CD4-positive, alpha-beta T cell treated with Interferon alpha-2 for 1 hour (primary cell): ENCODE results near the gene ASB8.
"Not testable (repeated sequence)": the region's sequence is repeated elsewhere in the genome, so short reads cannot be mapped to it uniquely, and the experiment has no call there.

Source experiments
- DNase-seq, 2 donors: peaks; one replicate each; pipeline ENCODE4 v3.0.0-alpha.2; 2020 to 2022

ASB8 gene

GRCh38 chr12:48132826-48133225, 24.5 kb downstream of the ASB8 start:
- DNase-seq = no peak

DNA sequence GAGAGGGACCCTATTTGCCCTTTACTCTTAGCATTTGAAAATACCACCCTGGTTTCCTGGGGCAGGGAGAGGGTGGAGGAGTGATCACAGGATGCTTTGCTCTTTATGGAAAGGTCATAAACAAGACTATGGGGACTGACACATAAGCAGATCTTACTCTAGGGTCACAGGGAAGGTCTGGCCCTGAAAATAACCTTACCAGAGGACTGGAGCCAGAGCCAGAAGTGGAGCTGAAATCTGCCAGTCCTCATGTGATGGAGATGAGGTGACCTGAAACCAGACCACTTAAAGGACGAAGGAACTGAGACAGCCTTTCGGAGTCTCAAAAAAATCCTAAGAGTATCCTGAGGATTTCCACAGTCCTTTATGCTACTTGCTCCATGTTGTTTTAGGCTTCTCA, 25.8 kb downstream of the ASB8 start:
- no peak for DNase-seq

DNA sequence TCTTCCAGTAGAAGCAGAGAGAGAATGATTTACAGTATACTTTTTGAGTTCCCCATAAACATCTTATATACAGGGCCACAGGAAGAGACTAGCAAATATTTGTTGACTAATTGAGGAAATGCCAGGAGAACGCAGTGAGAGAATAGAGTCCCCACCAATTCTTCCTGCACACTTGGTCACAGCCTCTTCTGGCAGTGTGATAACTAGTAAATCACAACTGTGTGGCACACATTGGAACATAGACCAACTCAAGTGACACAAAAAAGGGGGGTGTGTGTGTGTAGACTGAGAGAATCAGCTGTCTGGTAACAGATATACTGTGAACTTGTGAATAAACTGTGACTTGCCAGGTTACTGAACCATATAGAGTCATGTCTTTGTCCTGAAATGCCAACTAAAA, 27.9 kb downstream of the ASB8 start:
- no peak for DNase-seq

DNA sequence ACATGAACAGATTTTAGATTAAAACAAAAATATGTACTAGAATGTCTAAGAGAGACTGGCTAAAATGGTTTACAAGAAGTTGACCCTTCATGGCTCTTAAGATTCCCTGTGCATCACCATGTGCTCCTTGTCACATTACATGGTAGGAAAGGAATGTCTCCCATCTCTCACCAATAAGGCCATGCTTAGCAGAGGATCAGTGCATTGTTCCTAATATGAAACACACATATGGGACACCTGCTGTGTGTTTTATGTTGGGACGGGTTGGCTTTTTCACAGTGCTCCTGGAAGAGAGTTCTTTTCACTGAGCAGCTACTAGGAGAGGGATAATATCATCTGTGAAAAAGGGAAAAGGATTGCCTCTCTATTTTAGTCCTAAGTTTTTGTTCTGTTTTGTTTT, 28.5 kb downstream of the ASB8 start:
- no peak for DNase-seq

DNA sequence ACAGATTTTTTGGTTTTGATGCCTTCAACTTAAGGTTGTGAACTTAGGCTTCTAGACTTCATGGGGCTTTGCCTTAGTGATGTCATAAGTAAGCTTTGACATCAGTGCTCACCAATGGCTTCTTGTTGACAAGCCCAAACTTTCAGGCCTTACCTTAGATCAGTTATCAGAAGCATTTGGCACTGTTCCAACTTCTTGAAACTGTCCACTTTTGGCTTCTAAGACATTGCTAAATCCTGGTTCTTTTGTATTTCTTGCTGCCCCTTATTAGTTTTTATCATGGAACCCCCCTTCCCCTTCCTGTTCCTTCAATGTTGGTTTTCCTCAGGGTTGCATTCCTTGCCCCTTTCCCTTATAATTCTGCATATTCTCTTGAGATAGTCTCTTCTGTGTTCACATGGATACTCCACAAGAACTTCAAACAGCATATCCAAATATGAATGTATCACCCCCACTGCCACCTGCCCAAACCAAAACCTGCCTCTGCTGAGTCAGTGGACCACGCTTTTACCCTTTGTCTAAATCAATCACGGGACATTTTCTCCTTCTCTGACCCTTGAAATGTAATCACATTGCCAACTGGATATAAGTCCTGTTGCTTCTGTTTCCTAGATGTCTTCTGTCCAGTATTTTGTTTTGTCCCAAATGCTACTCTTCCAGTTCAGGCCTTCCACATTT, 30.2 kb downstream of the ASB8 start:
- no peak for DNase-seq

DNA sequence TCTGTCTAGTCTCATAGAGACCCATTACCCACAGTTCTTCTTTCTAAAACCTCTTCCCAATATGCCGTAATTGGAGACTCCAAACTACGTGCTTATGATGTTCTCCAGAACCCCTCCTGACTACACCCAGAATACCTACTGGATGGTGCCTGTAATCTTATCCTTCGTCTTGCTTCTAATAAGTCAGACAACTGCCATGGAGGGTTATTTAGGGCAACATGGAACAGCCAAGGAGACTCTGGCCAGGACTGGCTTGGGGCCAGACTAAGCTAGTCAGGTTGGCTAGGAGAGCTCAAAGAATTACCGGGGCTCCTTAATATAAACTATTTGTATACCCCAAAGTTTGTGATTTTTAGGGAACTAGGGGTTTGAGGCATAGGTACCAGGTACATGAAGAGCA, 31.3 kb downstream of the ASB8 start:
- DNase-seq = no peak

DNA sequence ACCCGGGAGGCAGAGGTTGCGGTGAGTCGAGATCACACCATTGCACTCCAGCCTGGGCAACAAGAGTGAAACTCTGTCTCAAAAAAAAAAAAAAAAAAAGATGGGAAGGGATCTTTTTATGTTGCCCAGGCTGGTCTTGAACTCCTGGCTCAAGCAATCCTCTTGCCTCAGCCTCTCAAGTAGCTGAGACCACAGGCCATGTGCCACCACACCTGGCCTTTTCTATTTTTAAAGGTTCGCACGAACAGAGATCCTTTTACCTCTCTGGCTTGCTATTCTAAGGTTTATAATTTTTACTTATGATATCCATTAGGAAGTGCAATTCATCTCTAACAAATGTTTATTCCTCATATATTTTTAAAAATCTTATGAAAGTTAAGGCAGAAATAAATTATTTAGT, 31.8 kb downstream of the ASB8 start:
- DNase-seq = not testable (repeated sequence)

- no peak for DNase-seq
These were observed 34.1 kb downstream of the ASB8 start for GRCh38 chr12:48123169-48123568.

- DNase-seq = no peak
These were observed 35.1 kb downstream of the ASB8 start for GRCh38 chr12:48122065-48122834.

- DNase-seq = no peak
These were observed 35.8 kb downstream of the ASB8 start for GRCh38 chr12:48121522-48121921.

GRCh38 chr12:48119834-48120195, 37.5 kb downstream of the ASB8 start:
- no peak for DNase-seq

- peak; percentile 74 to 77 for DNase-seq
These were observed 38.1 kb downstream of the ASB8 start, which contains the start of gene PFKM for GRCh38 chr12:48119078-48119833. TSS of gene PFKM (plus strand) at chr12:48119364. CDS start at chr12:48122775, 3,411 bp downstream.

GRCh38 chr12:48118284-48118871, 38.9 kb downstream of the ASB8 start:
- DNase-seq = no peak

- DNase-seq = no peak
These were observed 41.4 kb downstream of the ASB8 start for GRCh38 chr12:48115957-48116356.

DNA sequence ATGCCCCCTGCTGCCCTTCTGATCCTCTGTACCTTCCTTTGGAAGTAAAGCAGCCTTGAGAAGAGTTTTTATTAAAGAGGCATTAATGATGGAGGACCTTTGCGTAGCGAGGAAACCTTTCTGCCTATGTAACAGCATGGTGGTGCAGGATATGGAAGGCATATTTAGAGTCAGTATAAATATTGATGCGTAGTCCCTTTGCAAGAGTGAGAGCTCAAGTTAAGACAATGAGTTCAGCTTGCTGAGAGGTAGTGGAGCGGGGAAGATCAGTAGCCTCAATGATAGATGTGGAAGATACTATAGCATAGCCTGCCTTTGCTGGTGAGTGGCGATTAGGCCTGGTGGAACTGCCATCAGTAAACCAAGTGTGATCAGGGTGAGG, 46.0 kb downstream of the ASB8 start:
- not testable (repeated sequence) for DNase-seq

GRCh38 chr12:48110691-48111311, 46.5 kb downstream of the ASB8 start:
- DNase-seq = no peak

GRCh38 chr12:48109424-48109823, 47.9 kb downstream of the ASB8 start:
- no peak for DNase-seq

DNA sequence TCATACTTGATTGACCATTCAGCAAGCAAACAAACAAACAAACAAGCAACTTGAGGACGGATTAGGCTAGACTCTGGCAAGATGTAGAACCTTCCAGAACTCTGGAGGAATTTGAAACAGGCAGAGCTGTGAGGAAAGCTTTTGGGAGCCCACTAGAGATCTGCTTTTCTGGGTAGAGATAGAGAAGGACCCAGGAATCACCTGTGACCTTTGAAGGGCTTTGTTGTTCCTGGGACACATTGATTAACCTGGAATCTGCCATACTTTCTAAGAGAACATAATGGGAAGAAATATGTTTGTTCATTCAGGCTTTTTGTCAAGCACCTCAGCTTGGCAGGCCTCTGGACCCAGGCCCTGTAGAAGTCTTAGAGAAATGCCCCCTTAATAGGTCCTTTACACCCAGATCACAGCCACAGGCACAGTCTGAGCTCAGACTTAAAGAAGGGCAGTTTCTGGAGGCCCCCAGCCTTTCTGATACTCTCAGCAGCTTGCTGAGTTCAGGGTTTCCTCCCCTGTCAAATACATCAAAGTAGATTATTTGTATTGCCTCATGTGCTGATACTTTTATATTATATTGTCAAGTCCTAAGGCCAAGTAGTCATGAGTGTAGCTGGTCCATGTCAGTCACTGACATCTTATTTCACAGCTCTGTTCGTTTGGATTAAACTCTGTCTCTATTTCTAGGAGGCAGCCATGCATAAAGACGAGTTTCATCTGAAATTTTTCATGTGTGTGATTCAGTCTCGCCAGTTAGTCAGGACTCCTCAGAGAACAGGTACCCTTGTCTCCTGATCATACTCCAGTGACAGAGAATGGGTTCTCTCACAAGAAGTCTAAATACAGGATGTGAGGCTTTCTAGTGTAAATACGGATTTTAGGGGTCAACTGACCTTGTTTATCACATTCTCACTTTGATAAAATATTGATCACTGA, 50.4 kb downstream of the ASB8 start:
- DNase-seq = no peak

DNA sequence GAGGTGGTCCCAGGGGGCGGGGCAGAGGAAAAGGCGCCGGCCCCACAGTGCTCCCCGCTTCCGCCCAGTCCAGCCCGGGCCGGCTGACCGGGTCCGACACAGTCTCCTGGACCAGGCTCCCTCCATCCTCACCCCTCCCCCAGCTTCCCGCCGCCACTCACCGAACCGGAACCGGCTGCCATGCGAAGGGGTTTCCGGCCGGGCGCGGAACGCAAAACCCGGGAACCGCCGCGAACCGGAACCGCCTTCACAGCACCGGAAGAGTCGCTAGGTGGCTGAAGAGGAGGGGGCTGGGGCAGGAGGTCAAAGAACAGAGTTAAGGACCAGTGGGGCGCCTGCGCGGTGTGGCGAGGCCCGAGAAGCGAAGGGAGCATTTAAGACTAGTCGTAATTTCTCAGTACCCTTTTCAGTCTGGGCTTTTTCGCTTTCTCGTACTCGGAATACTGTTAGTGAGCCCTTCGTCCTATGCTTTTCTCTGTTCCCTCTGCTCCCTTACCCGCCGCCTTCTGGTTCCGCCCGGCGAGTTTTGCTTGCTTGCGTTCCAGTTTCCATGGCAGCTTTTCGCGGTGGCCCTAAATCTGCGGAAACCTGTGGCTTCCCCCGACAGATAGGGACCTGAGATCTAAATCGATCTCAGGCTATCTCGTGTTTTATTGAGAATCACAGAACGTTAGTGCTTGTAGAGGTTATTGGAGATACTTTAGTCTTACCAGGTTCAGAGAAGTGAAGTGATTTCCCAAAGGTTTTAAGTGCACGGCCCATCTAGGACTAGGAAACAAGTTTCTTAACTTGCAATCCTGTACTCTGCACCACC, 51.2 kb downstream of the ASB8 start, which contains the start of gene SENP1:
Gene SENP1 (minus strand): TSS at position 213 of the 814 bp plus-strand sequence. CDS start 4,607 bp downstream, outside the sequence.
- peak; percentile 88 to 92 for DNase-seq

DNA sequence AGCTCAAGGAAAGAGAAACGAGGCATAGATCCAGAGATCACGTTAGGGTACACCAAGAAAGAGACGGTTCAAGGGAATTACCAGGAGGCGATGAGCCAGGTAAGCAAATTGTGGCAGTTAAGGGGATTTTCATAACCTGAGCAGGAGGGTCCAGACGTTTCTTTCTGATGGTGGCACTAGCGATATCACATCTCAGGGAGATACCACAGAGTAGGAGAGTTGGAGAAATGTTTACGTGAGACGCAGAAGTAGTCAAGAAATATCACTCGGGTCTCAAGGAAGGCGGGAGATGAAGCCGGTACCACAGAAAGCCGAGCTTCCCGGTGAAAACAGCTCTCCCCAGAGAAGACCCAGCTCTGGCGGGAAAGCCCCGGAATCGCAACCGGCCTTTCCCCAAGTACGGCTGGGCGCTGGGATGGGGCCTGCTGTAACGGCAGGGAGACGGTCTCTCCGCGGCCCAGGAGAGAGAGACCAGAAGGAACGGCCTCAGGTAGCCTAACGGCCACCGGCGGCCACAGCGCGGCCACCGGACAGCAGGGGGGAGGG, 51.9 kb downstream of the ASB8 start:
- peak; percentile 33 to 66 for DNase-seq
